NCI-H446 (cell line): ENCODE results near the gene MVP.
"Not testable (repeated sequence)": the region's sequence is repeated elsewhere in the genome, so short reads cannot be mapped to it uniquely, and the experiment has no call there.

ENCODE experiments used
- DNase-seq, 2 experiments: peaks; one replicate each; lab custom pipeline; 2025; lab: John Stamatoyannopoulos, UW

Gene MVP

GRCh38 chr16:29871822-29872546 lies 51.7 kb downstream of the MVP start:
- no peak for DNase-seq

- DNase-seq, result no peak
Measured at GRCh38 chr16:29873319-29873718, 53.1 kb downstream of the MVP start.

- DNase-seq, result no peak
Measured at GRCh38 chr16:29875206-29875605, 54.9 kb downstream of the MVP start.

- no peak for DNase-seq
Measured at GRCh38 chr16:29876217-29876593, 55.9 kb downstream of the MVP start.

GRCh38 chr16:29876594-29877249 lies 56.5 kb downstream of the MVP start:
- DNase-seq, result no peak

GRCh38 chr16:29877266-29877961 lies 57.2 kb downstream of the MVP start:
- no peak for DNase-seq

GRCh38 chr16:29878172-29878571 lies 57.9 kb downstream of the MVP start:
- no peak for DNase-seq

- DNase-seq, result no peak
Measured at GRCh38 chr16:29881050-29881449, 60.8 kb downstream of the MVP start.

- no peak for DNase-seq
Measured at GRCh38 chr16:29883987-29884386, 63.7 kb downstream of the MVP start.

- not testable (repeated sequence) for DNase-seq
Measured at GRCh38 chr16:29889372-29889771, 69.1 kb downstream of the MVP start.

GRCh38 chr16:29891525-29892457 lies 71.5 kb downstream of the MVP start:
- DNase-seq, result no peak

- no peak for DNase-seq
Measured at GRCh38 chr16:29892458-29892813, 72.2 kb downstream of the MVP start.

- DNase-seq, result no peak
Measured at GRCh38 chr16:29893553-29893952, 73.3 kb downstream of the MVP start.

- no peak for DNase-seq
Measured at GRCh38 chr16:29894352-29894751, 74.1 kb downstream of the MVP start.

- no peak for DNase-seq
Measured at GRCh38 chr16:29896841-29897240, 76.6 kb downstream of the MVP start.

GRCh38 chr16:29897333-29897732 lies 77.1 kb downstream of the MVP start:
- no peak for DNase-seq
